GM20000 (cell line): ENCODE measurements around the gene ANKRD11.

Source experiments
- DNase-seq: peaks from one replicate; pipeline ENCODE4 v3.0.0; 2012; ENCODE audit warnings: low spot score
- TF ChIP-seq, protein P1 (sequence below): IDR thresholded peaks from 2 replicates; pipeline ENCODE4 v1.5.1; 2012; ENCODE audit warnings: mild to moderate bottlenecking, control low read depth; ENCODE audit errors: extremely low read depth, missing control alignments

The ANKRD11 gene

DNA sequence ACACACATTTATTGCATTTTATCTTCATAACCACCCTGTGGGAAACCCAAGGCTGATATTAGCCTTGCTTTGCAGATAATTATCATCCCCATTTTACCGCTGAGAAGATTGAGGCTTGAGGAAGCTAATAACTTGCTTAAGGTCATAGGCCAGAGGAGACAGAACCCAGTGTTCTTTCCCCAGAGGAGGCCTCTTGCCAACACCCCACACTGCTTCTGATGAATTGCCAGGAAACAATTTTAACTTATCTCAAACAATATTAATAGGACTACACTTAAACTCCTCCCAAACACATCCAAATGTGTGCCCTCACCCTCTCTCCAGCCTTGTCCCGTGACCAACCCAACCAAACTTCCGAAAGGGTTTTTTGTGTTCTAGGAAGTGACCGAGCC lies 15.7 kb upstream of the ANKRD11 start:
- no peak for DNase-seq
- TF ChIP-seq, protein P1, sequence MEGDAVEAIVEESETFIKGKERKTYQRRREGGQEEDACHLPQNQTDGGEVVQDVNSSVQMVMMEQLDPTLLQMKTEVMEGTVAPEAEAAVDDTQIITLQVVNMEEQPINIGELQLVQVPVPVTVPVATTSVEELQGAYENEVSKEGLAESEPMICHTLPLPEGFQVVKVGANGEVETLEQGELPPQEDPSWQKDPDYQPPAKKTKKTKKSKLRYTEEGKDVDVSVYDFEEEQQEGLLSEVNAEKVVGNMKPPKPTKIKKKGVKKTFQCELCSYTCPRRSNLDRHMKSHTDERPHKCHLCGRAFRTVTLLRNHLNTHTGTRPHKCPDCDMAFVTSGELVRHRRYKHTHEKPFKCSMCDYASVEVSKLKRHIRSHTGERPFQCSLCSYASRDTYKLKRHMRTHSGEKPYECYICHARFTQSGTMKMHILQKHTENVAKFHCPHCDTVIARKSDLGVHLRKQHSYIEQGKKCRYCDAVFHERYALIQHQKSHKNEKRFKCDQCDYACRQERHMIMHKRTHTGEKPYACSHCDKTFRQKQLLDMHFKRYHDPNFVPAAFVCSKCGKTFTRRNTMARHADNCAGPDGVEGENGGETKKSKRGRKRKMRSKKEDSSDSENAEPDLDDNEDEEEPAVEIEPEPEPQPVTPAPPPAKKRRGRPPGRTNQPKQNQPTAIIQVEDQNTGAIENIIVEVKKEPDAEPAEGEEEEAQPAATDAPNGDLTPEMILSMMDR: no peak

DNA sequence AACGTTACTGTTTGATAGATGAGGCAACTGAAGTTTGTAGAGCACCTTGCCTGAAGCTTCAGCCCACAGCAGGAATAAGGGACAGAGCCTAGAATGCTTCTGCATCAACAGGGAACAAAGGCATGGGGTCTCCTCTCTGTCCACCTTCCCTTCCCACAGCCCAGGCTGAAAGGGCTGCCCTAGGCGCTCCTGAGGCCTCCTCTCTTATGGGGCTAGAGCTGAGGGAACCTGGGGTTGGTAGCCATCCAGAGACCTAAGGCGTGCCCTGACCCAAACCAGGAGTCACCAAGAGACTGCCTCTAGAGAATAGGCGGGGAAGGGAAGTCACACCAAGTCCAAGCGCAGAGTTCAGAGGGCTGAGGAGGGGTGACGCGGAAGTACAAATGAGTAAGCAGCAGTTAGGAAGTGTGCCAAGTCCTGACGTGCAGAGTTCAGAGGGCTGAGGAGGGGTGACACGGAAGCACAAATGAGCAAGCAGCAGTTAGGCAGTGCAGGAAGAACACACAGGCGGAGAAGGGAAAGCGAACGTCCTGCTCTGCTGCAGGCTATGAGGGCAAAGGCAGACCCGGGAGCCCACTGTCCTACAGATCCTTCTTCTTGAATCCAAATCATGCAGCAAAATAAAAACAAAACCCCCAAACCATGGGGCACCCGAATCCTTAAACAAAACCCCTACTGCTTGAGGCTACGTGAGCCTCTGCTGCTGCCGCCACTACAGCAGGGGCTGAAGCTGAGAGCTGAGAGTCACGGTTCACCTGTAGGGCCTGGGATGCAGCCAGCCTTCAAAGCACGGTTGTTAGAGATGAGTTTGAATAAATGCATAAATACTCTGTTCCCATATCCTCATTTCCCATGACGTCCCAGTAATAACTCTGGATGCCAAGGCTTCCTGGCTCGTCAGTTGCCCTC lies 15.1 kb upstream of the ANKRD11 start:
- TF ChIP-seq, protein P1: no peak
- peak; percentile 81 for DNase-seq

GRCh38 chr16:89504091-89504490 lies 13.7 kb upstream of the ANKRD11 start:
- no peak for DNase-seq
- TF ChIP-seq, protein P1: no peak

GRCh38 chr16:89502081-89502843 lies 11.9 kb upstream of the ANKRD11 start:
- DNase-seq: no peak
- TF ChIP-seq, protein P1: no peak

DNA sequence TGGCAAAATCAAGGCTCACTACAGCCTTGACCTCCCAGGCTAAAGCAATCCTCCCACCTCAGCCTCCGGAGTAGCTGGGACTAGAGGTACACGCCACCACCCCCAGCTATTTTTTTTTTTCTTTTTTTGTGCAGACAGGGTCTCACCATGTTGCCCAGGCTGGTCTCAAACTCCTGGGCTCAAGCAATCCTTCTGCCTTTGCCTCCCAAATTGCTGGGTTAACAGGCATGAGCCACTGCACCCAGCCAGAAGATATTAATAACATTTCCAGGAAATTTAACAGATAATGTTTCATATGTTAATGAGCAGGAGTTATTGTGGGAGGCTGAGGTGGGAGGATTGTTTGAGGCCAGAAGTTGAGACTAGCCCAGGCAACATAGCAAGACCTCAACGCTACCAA lies 9.4 kb upstream of the ANKRD11 start:
- TF ChIP-seq, protein P1: no peak
- DNase-seq: no peak

DNA sequence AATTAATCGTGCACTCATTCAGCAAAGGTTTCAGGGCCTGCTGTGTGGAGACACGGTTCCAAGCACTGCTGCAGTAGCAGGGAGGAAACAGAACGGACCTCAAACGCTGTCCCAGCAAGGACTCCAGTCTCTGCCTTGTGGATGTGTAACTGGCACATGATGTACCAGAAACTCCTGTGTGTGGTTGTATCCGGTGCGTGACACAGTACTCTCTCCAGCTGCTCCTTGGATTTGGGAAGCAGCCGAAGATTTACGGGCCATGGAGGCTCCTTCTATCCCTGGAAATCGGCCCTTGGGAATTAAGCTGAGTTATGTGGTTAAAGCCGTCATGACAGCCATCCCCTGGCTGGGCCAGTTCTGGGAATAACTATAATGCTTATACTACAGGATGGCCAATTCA lies 8.5 kb upstream of the ANKRD11 start:
- TF ChIP-seq, protein P1: no peak
- DNase-seq: no peak

DNA sequence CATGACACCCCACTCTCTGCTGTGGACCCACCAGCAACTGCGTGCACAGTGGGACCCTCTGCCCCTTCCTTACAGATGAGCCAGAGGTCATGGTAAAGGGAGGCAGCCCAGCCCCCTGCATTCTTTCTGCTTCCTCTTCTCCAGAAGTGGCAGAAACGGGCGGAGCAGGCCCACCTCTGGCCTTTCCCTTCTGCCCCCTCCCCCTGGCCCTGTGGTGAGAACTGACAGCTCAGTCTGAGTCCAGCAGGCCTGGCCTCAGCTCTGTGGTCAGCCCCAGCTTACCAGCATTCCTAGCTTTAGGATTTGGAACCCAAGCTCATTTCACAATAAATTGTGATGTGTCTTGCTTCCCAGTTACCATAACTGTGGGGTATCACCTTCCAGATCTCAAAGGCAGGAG lies 4.8 kb upstream of the ANKRD11 start:
- TF ChIP-seq, protein P1: no peak
- DNase-seq: no peak
